ENCODE measurements around the gene NGFR. TPM values are rescaled to one million over a fixed set of nuclear protein-coding genes. Genes with fewer than 3 reads are reported as not detected.

NGFR gene
- total and polyA plus RNA-seq, 2 donors (not counting 1 experiment from before 2014, with no cell fraction given): 0.14 to 0.17 TPM

DNA sequence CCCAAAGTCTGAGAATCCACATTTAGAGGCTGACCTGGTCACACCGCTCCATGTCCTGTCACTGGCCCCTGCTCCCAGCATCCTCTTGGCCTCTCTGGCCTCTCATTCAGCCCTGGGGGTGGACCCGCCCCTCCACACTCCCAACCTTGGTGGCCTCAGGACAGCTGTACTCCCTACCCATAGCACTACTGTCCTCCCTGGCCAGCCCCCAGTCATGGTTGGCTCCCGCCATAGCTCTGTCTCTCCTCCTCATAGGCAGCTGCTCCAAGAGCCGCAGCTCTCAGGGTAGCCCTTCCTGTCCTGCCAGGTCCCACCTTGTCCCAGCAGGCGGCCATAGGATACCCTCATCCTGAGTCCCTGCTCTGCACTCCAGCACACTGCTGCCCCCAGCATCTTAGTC lies 42.4 kb upstream of the NGFR start:
- no peak overlapping the region for H3K27ac ChIP-seq (ENCODE audit: insufficient read depth, low read length)
- H3K9me3 ChIP-seq (ENCODE audit: control insufficient read depth, insufficient read depth, low read depth, low read length): no peaks in the 10 kb centered on the region
- H2AFZ ChIP-seq (ENCODE audit: low read length): no peak overlapping the region
- no peaks in the 10 kb centered on the region for H3K36me3 ChIP-seq (ENCODE audit: control insufficient read depth, insufficient read depth, low read length)
- no peaks in the 10 kb centered on the region for H3K4me1 ChIP-seq (ENCODE audit: control insufficient read depth, extremely low read depth, insufficient read depth, low read length)
- H3K79me2 ChIP-seq (ENCODE audit: control insufficient read depth, insufficient read depth, low read length): no peaks in the 10 kb centered on the region
- no peaks in the 10 kb centered on the region for H4K20me1 ChIP-seq (ENCODE audit: control insufficient read depth, extremely low read depth, insufficient read depth, low read length)
- peaks cover 4% of the 10 kb centered on the region for H3K27me3 ChIP-seq (ENCODE audit: control insufficient read depth, insufficient read depth, low read length)
- H3K4me2 ChIP-seq (ENCODE audit: extremely low read depth, insufficient read depth, low read length): no peak overlapping the region
- H3K9ac ChIP-seq (ENCODE audit: insufficient read depth, low read length): no peak overlapping the region
- TF ChIP-seq EZH2 (IDR thresholded peaks at IDR 0.05; ENCODE audit: low read length, missing control alignments): no peak
- no peak for TF ChIP-seq CTCF (conservative IDR thresholded peaks at IDR 0.05 in 1 of 2, IDR thresholded peaks at IDR 0.05 in 1 of 2; ENCODE audit: low read depth in 1 of 2, low read length in 2 of 2)
- no peak overlapping the region for H3K4me3 ChIP-seq (replicated peaks in 1 of 4; ENCODE audit: control extremely low read depth in 1 of 4, insufficient read depth in 1 of 4, low read depth in 3 of 4, low read length in 4 of 4)
- DNase-seq (ENCODE audit: low read depth in 2 of 2): no peak

GRCh38 chr17:49454050-49454449 lies 41.0 kb upstream of the NGFR start:
- no peaks in the 10 kb centered on the region for H3K4me1 ChIP-seq (ENCODE audit: control insufficient read depth, extremely low read depth, insufficient read depth, low read length)
- peaks cover 3% of the 10 kb centered on the region for H3K27me3 ChIP-seq (ENCODE audit: control insufficient read depth, insufficient read depth, low read length)
- no peaks in the 10 kb centered on the region for H4K20me1 ChIP-seq (ENCODE audit: control insufficient read depth, extremely low read depth, insufficient read depth, low read length)
- DNase-seq (ENCODE audit: low read depth in 2 of 2): peak in 1 of 2 donors; percentile 62
- no peaks in the 10 kb centered on the region for H3K9me3 ChIP-seq (ENCODE audit: control insufficient read depth, insufficient read depth, low read depth, low read length)
- H2AFZ ChIP-seq (ENCODE audit: low read length): no peak overlapping the region
- TF ChIP-seq EZH2 (IDR thresholded peaks at IDR 0.05; ENCODE audit: low read length, missing control alignments) (no peak), CTCF (conservative IDR thresholded peaks at IDR 0.05 in 1 of 2, IDR thresholded peaks at IDR 0.05 in 1 of 2; ENCODE audit: low read depth in 1 of 2, low read length in 2 of 2) (no peak)
- no peak overlapping the region for H3K9ac ChIP-seq (ENCODE audit: insufficient read depth, low read length)
- H3K79me2 ChIP-seq (ENCODE audit: control insufficient read depth, insufficient read depth, low read length): no peaks in the 10 kb centered on the region
- no peak overlapping the region for H3K4me2 ChIP-seq (ENCODE audit: extremely low read depth, insufficient read depth, low read length)
- H3K4me3 ChIP-seq (replicated peaks in 1 of 4; ENCODE audit: control extremely low read depth in 1 of 4, insufficient read depth in 1 of 4, low read depth in 3 of 4, low read length in 4 of 4): no peak overlapping the region
- no peak overlapping the region for H3K27ac ChIP-seq (ENCODE audit: insufficient read depth, low read length)
- H3K36me3 ChIP-seq (ENCODE audit: control insufficient read depth, insufficient read depth, low read length): no peaks in the 10 kb centered on the region

- DNase-seq (ENCODE audit: low read depth in 2 of 2): no peak
- H3K27me3 ChIP-seq (ENCODE audit: control insufficient read depth, insufficient read depth, low read length): peaks cover 12% of the 10 kb centered on the region
- H3K4me2 ChIP-seq (ENCODE audit: extremely low read depth, insufficient read depth, low read length): no peak overlapping the region
- H3K9ac ChIP-seq (ENCODE audit: insufficient read depth, low read length): no peak overlapping the region
- no peak for TF ChIP-seq CTCF (conservative IDR thresholded peaks at IDR 0.05 in 1 of 2, IDR thresholded peaks at IDR 0.05 in 1 of 2; ENCODE audit: low read depth in 1 of 2, low read length in 2 of 2)
- no peaks in the 10 kb centered on the region for H3K36me3 ChIP-seq (ENCODE audit: control insufficient read depth, insufficient read depth, low read length)
- no peak overlapping the region for H2AFZ ChIP-seq (ENCODE audit: low read length)
- no peaks in the 10 kb centered on the region for H3K79me2 ChIP-seq (ENCODE audit: control insufficient read depth, insufficient read depth, low read length)
- H3K9me3 ChIP-seq (ENCODE audit: control insufficient read depth, insufficient read depth, low read depth, low read length): no peaks in the 10 kb centered on the region
- H3K4me3 ChIP-seq (replicated peaks in 1 of 4; ENCODE audit: control extremely low read depth in 1 of 4, insufficient read depth in 1 of 4, low read depth in 3 of 4, low read length in 4 of 4): no peak overlapping the region
- H4K20me1 ChIP-seq (ENCODE audit: control insufficient read depth, extremely low read depth, insufficient read depth, low read length): no peaks in the 10 kb centered on the region
- no peaks in the 10 kb centered on the region for H3K4me1 ChIP-seq (ENCODE audit: control insufficient read depth, extremely low read depth, insufficient read depth, low read length)
- no peak overlapping the region for H3K27ac ChIP-seq (ENCODE audit: insufficient read depth, low read length)
These were observed 39.7 kb upstream of the NGFR start for GRCh38 chr17:49455272-49455861.
